ENCODE data around the gene SOX6.

Gene SOX6

GRCh38 chr11:15935373-15935772 is 421.0 kb downstream of the SOX6 start:
- WGBS (ENCODE audit: insufficient coverage): 91% methylated on average over 5 of the region's 8 CpGs
- Histone ChIP-seq H3K27me3 (replicated peaks in 2 of 5; ENCODE audit: control insufficient read depth in 4 of 5, insufficient read depth in 5 of 5, low read length in 4 of 5) (no peaks in the 10 kb centered on the region), H3K9me3 (ENCODE audit: control extremely low read depth in 1 of 5, control insufficient read depth in 4 of 5, insufficient read depth in 2 of 5, low read depth in 1 of 5, low read length in 4 of 5) (peaks cover 0 to 3% (median 0%) of the 10 kb centered on the region in 5 experiments), H3K4me3 (ENCODE audit: control insufficient read depth in 1 of 7, extremely low read depth in 1 of 7, insufficient read depth in 4 of 7, low read depth in 2 of 7, low read length in 6 of 7) (no peak overlapping the region), H3K4me1 (ENCODE audit: control extremely low read depth in 1 of 4, control insufficient read depth in 4 of 4, insufficient read depth in 4 of 4, low read length in 3 of 4) (peaks cover 0 to 18% (median 0%) of the 10 kb centered on the region in 4 experiments), H3K36me3 (ENCODE audit: control insufficient read depth in 4 of 4, insufficient read depth in 4 of 4, low read length in 3 of 4) (no peaks in the 10 kb centered on the region), H3K27ac (ENCODE audit: insufficient read depth in 1 of 2, low read depth in 1 of 2, low read length in 2 of 2, poor library complexity in 1 of 2, severe bottlenecking in 2 of 2) (no peak overlapping the region)
- POLR2A ChIA-PET: interaction anchor here (0.5 kb wide), 1 partner anchor 297 kb away, joined by 3 read pairs; no protein-coding TSS in a partner anchor
- DNase-seq: no peak
- CTCF ChIA-PET: interaction anchor here (0.8 to 1.1 kb wide), 2 partner anchors 12 to 18 kb away, joined by 3 read pairs; no protein-coding TSS in a partner anchor

- H3K4me3 ChIP-seq (ENCODE audit: control insufficient read depth in 1 of 7, extremely low read depth in 1 of 7, insufficient read depth in 4 of 7, low read depth in 2 of 7, low read length in 6 of 7): no peak overlapping the region
- H3K4me1 ChIP-seq (ENCODE audit: control extremely low read depth in 1 of 4, control insufficient read depth in 4 of 4, insufficient read depth in 4 of 4, low read length in 3 of 4): peaks cover 0 to 18% (median 0%) of the 10 kb centered on the region in 4 experiments
- ChIA-PET POLR2A (interaction anchor here (0.5 kb wide), 1 partner anchor 88 kb away, joined by 3 read pairs; no protein-coding TSS in a partner anchor), CTCF (interaction anchor here (1.1 kb wide), 2 partner anchors 11 to 115 kb away, joined by 3 read pairs; no protein-coding TSS in a partner anchor)
- peaks cover 0 to 3% (median 0%) of the 10 kb centered on the region in 5 experiments for H3K9me3 ChIP-seq (ENCODE audit: control extremely low read depth in 1 of 5, control insufficient read depth in 4 of 5, insufficient read depth in 2 of 5, low read depth in 1 of 5, low read length in 4 of 5)
- peak in 2 of 3 donors; percentile 63 to 67 for DNase-seq
- H3K36me3 ChIP-seq (ENCODE audit: control insufficient read depth in 4 of 4, insufficient read depth in 4 of 4, low read length in 3 of 4): no peaks in the 10 kb centered on the region
- WGBS (ENCODE audit: insufficient coverage): 80% methylated on average over 3 of the region's 7 CpGs
- H3K27ac ChIP-seq (ENCODE audit: insufficient read depth in 1 of 2, low read depth in 1 of 2, low read length in 2 of 2, poor library complexity in 1 of 2, severe bottlenecking in 2 of 2): no peak overlapping the region
- H3K27me3 ChIP-seq (replicated peaks in 2 of 5; ENCODE audit: control insufficient read depth in 4 of 5, insufficient read depth in 5 of 5, low read length in 4 of 5): no peaks in the 10 kb centered on the region
Observed at GRCh38 chr11:15933886-15934625, 422.3 kb downstream of the SOX6 start.

GRCh38 chr11:15932417-15932816 is 423.9 kb downstream of the SOX6 start:
- ChIA-PET CTCF (no interaction called here), POLR2A (no interaction called here)
- no peak overlapping the region for H3K27ac ChIP-seq (ENCODE audit: insufficient read depth in 1 of 2, low read depth in 1 of 2, low read length in 2 of 2, poor library complexity in 1 of 2, severe bottlenecking in 2 of 2)
- H3K4me1 ChIP-seq (ENCODE audit: control extremely low read depth in 1 of 4, control insufficient read depth in 4 of 4, insufficient read depth in 4 of 4, low read length in 3 of 4): peaks cover 0 to 18% (median 0%) of the 10 kb centered on the region in 4 experiments
- DNase-seq: no peak
- H3K4me3 ChIP-seq (ENCODE audit: control insufficient read depth in 1 of 7, extremely low read depth in 1 of 7, insufficient read depth in 4 of 7, low read depth in 2 of 7, low read length in 6 of 7): no peak overlapping the region
- H3K36me3 ChIP-seq (ENCODE audit: control insufficient read depth in 4 of 4, insufficient read depth in 4 of 4, low read length in 3 of 4): no peaks in the 10 kb centered on the region
- H3K9me3 ChIP-seq (ENCODE audit: control extremely low read depth in 1 of 5, control insufficient read depth in 4 of 5, insufficient read depth in 2 of 5, low read depth in 1 of 5, low read length in 4 of 5): peaks cover 0 to 3% (median 0%) of the 10 kb centered on the region in 5 experiments
- H3K27me3 ChIP-seq (replicated peaks in 2 of 5; ENCODE audit: control insufficient read depth in 4 of 5, insufficient read depth in 5 of 5, low read length in 4 of 5): no peaks in the 10 kb centered on the region
- no CpG with 5 or more reads among the region's 3 CpGs for WGBS (ENCODE audit: insufficient coverage)

- H3K4me3 ChIP-seq (ENCODE audit: control insufficient read depth in 1 of 7, extremely low read depth in 1 of 7, insufficient read depth in 4 of 7, low read depth in 2 of 7, low read length in 6 of 7): no peak overlapping the region
- ChIA-PET POLR2A (no interaction called here), CTCF (interaction anchor here (1.1 kb wide), 1 partner anchor 21 kb away, joined by 3 read pairs; no protein-coding TSS in a partner anchor)
- DNase-seq: no peak
- no peaks in the 10 kb centered on the region for H3K36me3 ChIP-seq (ENCODE audit: control insufficient read depth in 4 of 4, insufficient read depth in 4 of 4, low read length in 3 of 4)
- H3K27ac ChIP-seq (ENCODE audit: insufficient read depth in 1 of 2, low read depth in 1 of 2, low read length in 2 of 2, poor library complexity in 1 of 2, severe bottlenecking in 2 of 2): no peak overlapping the region
- H3K4me1 ChIP-seq (ENCODE audit: control extremely low read depth in 1 of 4, control insufficient read depth in 4 of 4, insufficient read depth in 4 of 4, low read length in 3 of 4): peaks cover 0 to 18% (median 0%) of the 10 kb centered on the region in 4 experiments
- H3K27me3 ChIP-seq (replicated peaks in 2 of 5; ENCODE audit: control insufficient read depth in 4 of 5, insufficient read depth in 5 of 5, low read length in 4 of 5): no peaks in the 10 kb centered on the region
- H3K9me3 ChIP-seq (ENCODE audit: control extremely low read depth in 1 of 5, control insufficient read depth in 4 of 5, insufficient read depth in 2 of 5, low read depth in 1 of 5, low read length in 4 of 5): peaks cover 0 to 3% (median 0%) of the 10 kb centered on the region in 5 experiments
- WGBS (ENCODE audit: insufficient coverage): 100% methylated on average over 1 of the region's 2 CpGs
Observed at GRCh38 chr11:15931497-15931896, 424.8 kb downstream of the SOX6 start.

GRCh38 chr11:15930442-15931025 is 425.8 kb downstream of the SOX6 start:
- no peak for DNase-seq
- WGBS (ENCODE audit: insufficient coverage): 89% methylated on average over 4 of the region's 6 CpGs
- no peak overlapping the region for H3K4me3 ChIP-seq (ENCODE audit: control insufficient read depth in 1 of 7, extremely low read depth in 1 of 7, insufficient read depth in 4 of 7, low read depth in 2 of 7, low read length in 6 of 7)
- H3K9me3 ChIP-seq (ENCODE audit: control extremely low read depth in 1 of 5, control insufficient read depth in 4 of 5, insufficient read depth in 2 of 5, low read depth in 1 of 5, low read length in 4 of 5): peaks cover 0 to 3% (median 0%) of the 10 kb centered on the region in 5 experiments
- POLR2A ChIA-PET: no interaction called here
- H3K4me1 ChIP-seq (ENCODE audit: control extremely low read depth in 1 of 4, control insufficient read depth in 4 of 4, insufficient read depth in 4 of 4, low read length in 3 of 4): peaks cover 0 to 14% (median 0%) of the 10 kb centered on the region in 4 experiments
- H3K36me3 ChIP-seq (ENCODE audit: control insufficient read depth in 4 of 4, insufficient read depth in 4 of 4, low read length in 3 of 4): no peaks in the 10 kb centered on the region
- H3K27ac ChIP-seq (ENCODE audit: insufficient read depth in 1 of 2, low read depth in 1 of 2, low read length in 2 of 2, poor library complexity in 1 of 2, severe bottlenecking in 2 of 2): no peak overlapping the region
- H3K27me3 ChIP-seq (replicated peaks in 2 of 5; ENCODE audit: control insufficient read depth in 4 of 5, insufficient read depth in 5 of 5, low read length in 4 of 5): no peaks in the 10 kb centered on the region
- CTCF ChIA-PET: interaction anchor here (2.2 kb wide), 1 partner anchor 13 kb away, joined by 5 read pairs; no protein-coding TSS in a partner anchor

- CTCF ChIA-PET: interaction anchor here (1.7 to 2.2 kb wide), 2 partner anchors 12 to 37 kb away, joined by 4 to 5 read pairs; no protein-coding TSS in a partner anchor
Observed at GRCh38 chr11:15929371-15929901, 426.9 kb downstream of the SOX6 start.

More at GRCh38 chr11:15929371-15929901, 426.9 kb downstream of the SOX6 start:
- no peak overlapping the region for H3K4me3 ChIP-seq (ENCODE audit: control insufficient read depth in 1 of 7, extremely low read depth in 1 of 7, insufficient read depth in 4 of 7, low read depth in 2 of 7, low read length in 6 of 7)
- no peaks in the 10 kb centered on the region for H3K36me3 ChIP-seq (ENCODE audit: control insufficient read depth in 4 of 4, insufficient read depth in 4 of 4, low read length in 3 of 4)
- H3K9me3 ChIP-seq (ENCODE audit: control extremely low read depth in 1 of 5, control insufficient read depth in 4 of 5, insufficient read depth in 2 of 5, low read depth in 1 of 5, low read length in 4 of 5): peaks cover 0 to 3% (median 0%) of the 10 kb centered on the region in 5 experiments
- 92% methylated on average over 2 of the region's 3 CpGs for WGBS (ENCODE audit: insufficient coverage)
- POLR2A ChIA-PET: no interaction called here
- no peak overlapping the region for H3K27ac ChIP-seq (ENCODE audit: insufficient read depth in 1 of 2, low read depth in 1 of 2, low read length in 2 of 2, poor library complexity in 1 of 2, severe bottlenecking in 2 of 2)
- no peak for DNase-seq
- peaks cover 0 to 11% (median 0%) of the 10 kb centered on the region in 4 experiments for H3K4me1 ChIP-seq (ENCODE audit: control extremely low read depth in 1 of 4, control insufficient read depth in 4 of 4, insufficient read depth in 4 of 4, low read length in 3 of 4)
- no peaks in the 10 kb centered on the region for H3K27me3 ChIP-seq (replicated peaks in 2 of 5; ENCODE audit: control insufficient read depth in 4 of 5, insufficient read depth in 5 of 5, low read length in 4 of 5)
